Renal pelvis (tissue), 4 donors: Measurements from ENCODE around the gene CTDP1. TPM values are rescaled to one million over a fixed set of nuclear protein-coding genes. Genes with fewer than 3 reads are reported as not detected.
"Not testable (repeated sequence)": the region's sequence is repeated elsewhere in the genome, so short reads cannot be mapped to it uniquely, and the experiment has no call there.

Experiments
- DNase-seq: peaks from one replicate; pipeline ENCODE4 v3.0.0-alpha.2; 2013
- polyA plus RNA-seq, 3 donors: library from polyadenylated mRNA; unstranded; fragments of 120-200 nt; gene quantifications; one replicate each; pipeline ENCODE4 v1.2.1, GENCODE V29; 2013; ENCODE audit not compliant: insufficient read length in 3 of 3

Gene CTDP1
- polyA plus RNA-seq, 3 donors, result 12.9 to 17.4 (median 16.0) TPM

GRCh38 chr18:79724299-79725080 lies 44.9 kb downstream of the CTDP1 start:
- no peak for DNase-seq

DNA sequence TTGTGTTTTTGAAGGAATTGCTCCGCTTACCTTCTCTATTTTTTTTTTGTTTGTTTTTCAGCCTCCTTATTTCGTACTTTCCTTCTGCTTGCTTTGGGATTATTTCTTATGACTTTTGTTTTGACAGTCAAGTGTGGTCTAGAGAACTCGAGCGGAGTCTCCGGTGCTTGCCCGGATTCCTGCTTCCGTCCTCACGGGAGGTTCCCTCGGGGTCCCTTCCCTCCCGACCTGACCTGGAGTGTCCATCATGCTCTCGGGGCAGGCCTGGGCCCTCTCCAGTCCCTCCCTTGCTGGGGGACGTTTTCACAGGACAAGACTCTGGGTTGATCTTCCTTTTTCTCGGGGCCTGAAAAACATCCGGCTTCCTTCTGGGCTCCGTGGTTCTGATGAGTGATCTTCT lies 45.9 kb downstream of the CTDP1 start:
- DNase-seq, result no peak

DNA sequence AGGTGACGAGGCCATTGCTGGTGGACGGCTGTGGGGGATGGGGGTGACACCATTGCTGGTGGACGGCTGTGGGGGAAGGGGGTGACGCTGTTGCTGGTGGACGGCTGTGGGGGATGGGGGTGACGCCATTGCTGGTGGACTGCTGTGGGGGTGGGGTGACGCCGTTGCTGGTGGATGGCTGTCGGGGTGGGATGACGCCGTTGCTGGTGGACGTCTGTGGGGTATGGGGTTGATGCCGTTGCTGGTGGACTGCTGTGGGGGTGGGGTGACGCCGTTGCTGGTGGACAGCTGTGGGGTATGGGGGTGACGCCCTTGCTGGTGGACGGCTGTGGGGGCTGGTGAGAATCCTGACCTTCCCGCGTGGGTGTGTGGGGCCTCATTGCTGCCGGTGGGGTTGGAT lies 47.1 kb downstream of the CTDP1 start:
- no peak for DNase-seq

GRCh38 chr18:79727211-79727610 lies 47.6 kb downstream of the CTDP1 start:
- DNase-seq, result no peak

GRCh38 chr18:79728931-79729586 lies 49.5 kb downstream of the CTDP1 start:
- DNase-seq, result no peak

GRCh38 chr18:79729611-79730010 lies 50.0 kb downstream of the CTDP1 start:
- DNase-seq, result no peak

DNA sequence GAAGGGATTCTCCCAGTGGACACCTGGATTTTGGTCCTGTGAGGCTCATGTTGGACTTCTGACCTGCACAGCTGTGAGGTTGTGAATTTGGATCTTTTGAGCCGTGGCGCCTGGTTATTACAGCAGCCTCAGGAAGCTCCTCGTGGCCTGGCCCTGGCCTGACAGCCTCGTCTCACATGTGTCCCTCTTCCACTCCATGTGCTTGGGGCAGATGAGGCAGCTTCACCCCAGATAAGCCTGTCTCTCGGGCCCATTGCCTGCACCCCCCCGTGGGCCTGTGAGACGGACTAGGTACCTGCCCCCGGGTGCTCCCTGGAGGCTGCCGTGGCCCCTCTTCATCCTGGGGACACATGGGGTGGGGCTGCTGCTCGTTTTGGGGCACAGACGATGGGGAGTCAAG lies 51.2 kb downstream of the CTDP1 start:
- DNase-seq, result no peak

GRCh38 chr18:79731881-79732720 lies 52.5 kb downstream of the CTDP1 start:
- not testable (repeated sequence) for DNase-seq

GRCh38 chr18:79732721-79733025 lies 53.1 kb downstream of the CTDP1 start:
- no peak for DNase-seq

GRCh38 chr18:79733135-79733701 lies 53.6 kb downstream of the CTDP1 start:
- DNase-seq, result no peak

DNA sequence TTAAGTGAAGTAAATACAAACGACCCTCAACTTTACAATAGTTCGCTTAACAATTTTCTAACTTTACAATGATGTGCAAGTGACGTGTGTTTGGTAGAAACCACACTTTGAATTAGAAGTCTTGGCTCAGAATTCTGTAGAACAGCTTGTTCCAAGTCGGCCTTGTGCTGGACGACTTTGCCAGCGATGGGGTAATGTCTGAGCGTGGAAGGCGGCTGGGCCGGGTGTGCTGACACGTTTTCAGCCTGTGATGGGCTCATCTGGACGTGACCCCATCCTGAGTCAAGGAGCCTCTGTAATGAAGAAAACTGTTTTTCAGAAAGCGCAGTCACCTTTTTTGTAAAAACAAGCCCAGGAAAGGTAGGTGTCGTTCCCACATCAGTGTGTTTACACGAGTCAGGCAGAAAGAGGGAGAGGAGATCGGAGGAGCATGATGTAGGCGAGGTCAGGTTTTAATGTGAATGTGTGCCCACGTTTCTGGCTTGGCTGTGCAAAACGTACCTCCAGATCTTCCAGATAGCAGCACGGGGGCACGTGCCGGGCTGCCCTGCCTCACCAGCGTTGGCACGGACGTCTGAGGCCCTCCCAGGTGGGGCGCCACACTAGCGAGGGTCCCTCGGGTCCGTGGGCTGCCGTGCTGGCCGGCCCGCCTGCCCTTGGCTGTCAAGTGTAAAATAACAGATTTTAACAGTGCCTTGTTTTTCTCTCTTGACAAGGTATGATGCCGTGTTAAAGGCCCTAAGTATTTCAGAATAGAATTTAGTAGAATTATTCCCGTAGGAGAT lies 54.6 kb downstream of the CTDP1 start:
- DNase-seq, result no peak

DNA sequence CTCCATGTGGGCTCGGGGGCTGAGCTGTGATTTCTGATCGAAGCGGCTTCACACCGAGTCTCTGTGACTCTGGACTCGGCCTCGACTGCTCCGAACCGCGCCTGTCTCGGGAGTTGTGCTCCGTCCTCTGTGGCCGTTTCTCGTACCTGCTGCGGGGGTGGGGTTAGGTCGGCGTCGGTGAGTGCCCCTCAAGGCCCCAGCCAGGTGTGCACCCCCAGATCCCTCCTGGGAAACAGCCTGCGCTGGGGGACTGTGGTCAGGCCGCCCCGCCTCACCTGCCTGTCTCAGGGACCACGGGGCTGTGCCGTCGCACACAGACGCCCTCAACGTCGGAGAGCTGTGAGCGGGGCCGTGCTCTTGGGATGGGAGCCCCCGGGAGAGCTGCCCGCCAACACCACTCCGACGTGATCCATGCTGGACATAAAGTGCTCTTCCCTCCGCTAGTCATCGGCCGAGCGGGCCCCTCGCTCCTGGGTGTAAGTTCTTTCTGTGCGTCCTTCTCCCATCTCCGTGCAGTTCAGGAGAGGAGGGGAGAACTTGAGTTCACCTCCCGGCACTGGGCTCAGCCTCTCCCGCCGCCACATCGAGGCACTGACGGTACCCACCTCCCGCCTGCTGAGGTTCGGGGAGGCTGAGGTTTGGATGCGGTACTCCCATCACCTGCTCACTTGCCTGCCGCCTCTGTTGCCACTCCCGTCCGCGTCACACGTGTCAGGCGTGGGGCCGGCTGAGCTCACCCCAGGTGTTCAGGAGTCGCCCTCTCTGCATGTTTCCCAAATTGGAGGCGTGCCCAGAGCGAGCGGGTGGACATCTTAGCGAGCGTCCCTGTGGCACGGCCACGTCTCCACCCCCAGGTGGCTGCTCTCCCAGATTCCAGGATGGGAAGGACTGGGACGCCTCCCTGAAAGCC lies 55.7 kb downstream of the CTDP1 start:
- DNase-seq, result no peak

DNA sequence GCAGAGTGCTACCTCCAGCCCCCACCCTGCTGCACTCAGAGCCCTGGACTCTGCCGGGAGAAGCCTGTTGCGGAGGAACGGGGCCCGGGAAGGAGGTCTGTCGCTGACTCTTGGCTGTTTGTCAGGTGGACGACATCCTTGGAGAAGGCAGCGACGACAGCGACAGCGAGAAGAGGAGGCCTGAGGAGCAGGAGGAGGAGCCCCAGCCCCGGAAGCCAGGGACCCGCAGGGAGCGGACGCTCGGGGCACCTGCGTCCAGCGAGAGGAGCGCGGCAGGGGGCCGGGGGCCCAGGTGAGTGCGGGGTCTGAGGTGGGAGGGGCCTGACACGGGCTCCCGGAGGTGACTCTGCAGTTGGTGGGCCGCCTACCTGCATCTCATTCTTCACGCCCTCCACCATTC lies 56.6 kb downstream of the CTDP1 start:
- DNase-seq, result no peak

- DNase-seq, result no peak
Observed at GRCh38 chr18:79736846-79737245, 57.2 kb downstream of the CTDP1 start.

GRCh38 chr18:79737426-79737825 lies 57.8 kb downstream of the CTDP1 start:
- no peak for DNase-seq

DNA sequence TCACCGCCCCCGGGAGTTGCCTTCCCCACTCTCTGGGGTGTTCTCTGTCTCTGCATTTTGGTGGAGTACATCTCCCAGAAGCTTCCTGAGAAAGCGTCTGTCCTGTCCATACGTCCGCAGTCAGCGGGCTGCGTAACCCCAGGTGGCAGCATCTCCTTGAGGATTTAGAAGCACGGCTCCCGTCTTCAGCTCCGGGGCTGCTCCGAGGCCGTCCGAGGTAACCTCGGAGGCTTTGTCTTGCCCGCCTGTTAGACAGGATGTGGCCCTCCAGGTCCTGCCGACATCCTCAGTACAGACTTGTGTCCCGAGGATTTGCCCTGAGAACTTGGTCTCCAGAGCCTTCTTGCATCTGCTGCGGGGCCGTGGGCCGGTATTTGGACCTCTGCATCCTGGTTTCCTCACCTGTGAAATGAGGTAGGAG lies 58.4 kb downstream of the CTDP1 start:
- DNase-seq, result no peak

DNA sequence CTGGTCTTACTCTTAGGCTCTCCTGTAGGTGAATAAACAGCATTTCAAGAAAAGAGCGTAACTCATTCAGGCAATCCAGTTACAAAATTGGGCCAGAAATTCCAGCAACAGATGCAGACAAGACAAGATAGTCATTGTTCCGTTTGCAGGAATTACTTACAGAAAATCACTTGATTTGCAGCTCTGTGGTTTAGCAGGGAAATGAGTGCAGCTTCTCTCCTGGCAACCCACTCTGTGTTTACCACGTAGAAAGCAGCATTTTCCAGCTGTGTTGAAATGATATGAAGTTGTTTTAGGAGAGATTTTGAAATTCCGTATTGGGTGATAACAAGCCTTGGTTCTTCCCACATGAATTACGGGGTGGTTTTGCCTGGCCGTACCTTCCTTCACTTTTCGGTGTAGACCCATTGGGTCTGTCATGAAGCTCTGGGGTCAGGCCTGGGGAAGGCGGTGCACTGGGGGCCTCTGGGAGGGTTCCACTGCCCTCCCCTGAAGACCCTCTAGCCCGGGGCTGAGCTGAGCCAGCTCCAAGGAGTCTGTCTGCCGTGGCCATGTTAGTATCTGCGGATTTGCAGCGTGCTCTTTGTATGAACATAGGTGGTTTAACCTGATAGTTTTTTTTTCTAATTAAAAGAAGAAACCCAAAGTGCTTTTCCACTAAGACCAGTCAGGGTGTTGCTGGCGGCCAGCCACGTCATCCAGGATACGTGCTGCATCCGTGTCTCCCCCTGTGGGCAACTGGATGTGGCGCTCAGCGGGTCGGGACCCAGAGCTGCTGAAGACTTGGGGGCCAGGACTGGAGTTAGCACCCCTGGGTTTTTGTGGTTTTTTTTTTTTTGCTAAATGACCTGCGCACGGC lies 59.2 kb downstream of the CTDP1 start:
- DNase-seq, result no peak

GRCh38 chr18:79739440-79739778 lies 59.8 kb downstream of the CTDP1 start:
- no peak for DNase-seq

DNA sequence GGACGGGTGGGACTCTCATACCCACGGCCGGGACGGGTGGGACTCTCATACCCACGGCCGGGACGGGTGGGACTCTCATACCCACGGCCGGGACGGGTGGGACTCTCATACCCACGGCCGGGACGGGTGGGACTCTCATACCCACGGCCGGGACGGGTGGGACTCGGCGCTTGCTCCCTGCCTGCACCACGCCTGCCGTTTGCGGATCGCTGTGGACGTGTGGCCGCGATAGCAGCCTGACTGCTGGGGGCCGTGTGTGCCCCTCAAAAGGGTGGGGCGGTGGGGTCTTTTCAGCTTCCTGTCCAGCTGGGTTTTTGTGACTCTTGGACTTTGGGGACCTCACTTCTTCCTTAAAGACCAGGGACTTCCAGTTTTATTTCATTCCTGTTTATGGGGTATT lies 60.4 kb downstream of the CTDP1 start:
- DNase-seq, result not testable (repeated sequence)
